Measurements from ENCODE around the gene POC1A.
A peak's percentile ranks its signal among the peaks of the same experiment; 100 is the strongest.

POC1A gene

DNA sequence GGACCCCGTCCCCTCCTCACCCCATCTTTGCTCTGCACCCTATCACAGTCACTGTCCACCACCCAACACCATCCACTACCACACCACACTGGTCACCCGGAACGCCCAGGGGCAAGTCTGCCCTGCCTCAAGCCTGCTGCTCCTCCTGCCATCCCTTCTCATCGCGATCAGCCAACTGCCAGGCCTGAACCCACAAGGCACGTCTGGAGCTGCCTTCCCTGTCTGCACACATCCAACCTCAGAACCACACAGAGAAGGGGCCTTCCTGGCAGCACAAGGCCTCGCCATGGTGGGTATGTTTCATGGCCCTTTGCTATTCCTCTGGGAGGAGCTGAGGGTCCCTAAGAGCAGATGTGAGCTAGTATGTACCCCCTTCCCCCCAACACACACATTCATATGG lies 94.4 kb downstream of the POC1A start:
- H3K4me3 ChIP-seq (ENCODE audit: low read length), result no peak overlapping the region
- TF ChIP-seq, protein P1, sequence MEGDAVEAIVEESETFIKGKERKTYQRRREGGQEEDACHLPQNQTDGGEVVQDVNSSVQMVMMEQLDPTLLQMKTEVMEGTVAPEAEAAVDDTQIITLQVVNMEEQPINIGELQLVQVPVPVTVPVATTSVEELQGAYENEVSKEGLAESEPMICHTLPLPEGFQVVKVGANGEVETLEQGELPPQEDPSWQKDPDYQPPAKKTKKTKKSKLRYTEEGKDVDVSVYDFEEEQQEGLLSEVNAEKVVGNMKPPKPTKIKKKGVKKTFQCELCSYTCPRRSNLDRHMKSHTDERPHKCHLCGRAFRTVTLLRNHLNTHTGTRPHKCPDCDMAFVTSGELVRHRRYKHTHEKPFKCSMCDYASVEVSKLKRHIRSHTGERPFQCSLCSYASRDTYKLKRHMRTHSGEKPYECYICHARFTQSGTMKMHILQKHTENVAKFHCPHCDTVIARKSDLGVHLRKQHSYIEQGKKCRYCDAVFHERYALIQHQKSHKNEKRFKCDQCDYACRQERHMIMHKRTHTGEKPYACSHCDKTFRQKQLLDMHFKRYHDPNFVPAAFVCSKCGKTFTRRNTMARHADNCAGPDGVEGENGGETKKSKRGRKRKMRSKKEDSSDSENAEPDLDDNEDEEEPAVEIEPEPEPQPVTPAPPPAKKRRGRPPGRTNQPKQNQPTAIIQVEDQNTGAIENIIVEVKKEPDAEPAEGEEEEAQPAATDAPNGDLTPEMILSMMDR (conservative IDR thresholded peaks at IDR 0.05; ENCODE audit: low read length), result no peak
- DNase-seq (ENCODE audit: low read depth), result no peak

DNA sequence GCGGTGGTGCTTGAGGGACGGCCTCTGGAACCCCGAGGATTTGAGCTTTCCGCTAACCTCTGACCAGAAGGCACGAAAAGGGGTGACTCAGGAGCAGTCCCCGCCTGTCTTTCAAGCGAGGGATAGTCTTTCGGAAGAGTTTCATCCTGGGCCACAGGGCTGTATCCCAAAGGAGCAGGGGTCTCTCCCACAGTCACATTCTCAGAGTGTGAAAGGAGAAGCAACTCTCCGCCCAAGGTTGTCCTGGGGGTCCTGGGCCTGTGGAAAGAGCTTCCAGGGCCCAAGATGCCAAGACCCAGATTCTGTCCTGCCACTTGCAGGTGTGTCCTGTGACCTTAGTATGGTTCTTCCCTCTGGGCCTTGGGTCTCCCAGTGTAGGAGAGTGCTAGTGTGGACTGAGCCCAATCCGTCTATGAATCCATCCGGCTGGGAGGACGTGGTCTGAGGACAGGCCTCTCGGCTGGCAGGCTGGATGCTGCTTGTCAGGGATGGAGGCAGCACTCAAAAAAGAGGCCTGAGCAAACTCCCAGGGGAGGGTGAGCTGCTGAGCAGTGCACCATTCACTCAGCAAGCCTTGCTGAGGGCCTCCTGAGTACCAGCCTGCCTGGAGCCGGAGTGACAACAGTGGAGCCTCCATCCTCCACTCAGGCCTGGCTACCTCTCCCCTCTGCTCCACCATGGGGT lies 96.3 kb downstream of the POC1A start:
- TF ChIP-seq, protein P1 (conservative IDR thresholded peaks at IDR 0.05; ENCODE audit: low read length), result no peak
- H3K4me3 ChIP-seq (ENCODE audit: low read length), result peak overlapping the region; percentile 69
- no peak for DNase-seq (ENCODE audit: low read depth)

DNA sequence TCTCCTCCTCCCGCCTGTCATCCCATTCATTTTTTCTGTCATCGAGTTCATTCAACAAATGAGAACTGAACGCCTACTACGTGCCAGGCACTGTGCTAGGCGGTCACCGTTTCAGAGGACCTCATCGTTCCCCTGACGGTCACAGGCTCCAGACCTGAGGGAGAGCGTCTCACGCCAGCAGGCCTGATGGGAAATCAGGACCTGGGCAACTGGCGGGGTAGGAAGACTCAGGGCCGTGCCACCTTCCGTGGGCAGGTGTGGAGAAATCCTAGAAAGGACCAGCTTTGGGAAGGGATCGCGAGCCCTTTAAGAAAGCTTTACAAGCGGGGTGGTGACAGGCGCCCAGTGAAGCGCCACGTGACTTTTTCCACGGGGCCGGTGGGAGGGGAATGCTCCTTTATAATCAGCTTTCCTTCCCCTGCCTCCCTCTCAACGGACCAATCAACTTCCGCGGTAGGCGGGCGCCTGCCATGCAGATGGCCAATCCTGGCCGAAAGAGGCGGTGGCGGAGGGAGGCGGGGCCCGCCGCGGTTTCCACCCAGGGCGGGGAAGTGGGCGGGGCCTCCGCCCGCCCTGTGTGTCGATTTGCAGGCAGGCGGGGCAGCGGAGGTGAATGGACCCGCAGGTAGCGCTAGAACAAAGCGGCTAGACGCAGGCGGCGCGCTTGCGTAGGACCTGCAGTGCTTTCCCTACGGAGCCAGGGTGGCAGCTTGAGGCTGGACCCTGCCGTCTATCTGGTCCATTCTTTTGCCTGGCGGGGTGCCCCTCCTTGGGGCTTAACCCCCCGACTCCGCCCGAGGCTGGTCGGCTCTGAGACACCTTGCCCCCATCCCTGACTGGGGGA lies 97.0 kb downstream of the POC1A start:
- peak overlapping the region; percentile 80 for H3K4me3 ChIP-seq (ENCODE audit: low read length)
- TF ChIP-seq, protein P1 (conservative IDR thresholded peaks at IDR 0.05; ENCODE audit: low read length), result no peak
- peak; percentile 98 for DNase-seq (ENCODE audit: low read depth)

DNA sequence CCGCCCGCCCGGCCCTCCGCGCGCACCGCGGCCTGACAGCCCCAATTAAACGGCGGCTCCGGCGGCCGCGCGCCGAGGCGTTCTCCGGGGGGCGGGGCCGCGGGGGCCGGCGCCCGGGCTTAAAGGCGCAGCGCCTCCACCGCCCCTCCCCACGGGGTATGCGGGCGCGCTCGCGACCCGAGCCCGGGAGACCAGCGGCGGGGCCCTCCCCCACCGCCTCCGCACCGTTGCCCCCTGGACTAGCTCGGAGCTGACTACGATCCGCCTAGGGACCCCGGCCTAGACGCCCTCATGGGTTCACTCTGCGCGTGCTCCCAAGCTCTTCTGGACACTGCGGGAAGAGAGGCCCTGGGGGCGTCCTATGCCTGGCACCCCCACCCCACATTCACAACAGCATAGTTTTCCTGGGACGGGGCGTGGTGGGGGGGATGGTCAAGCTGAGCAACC lies 97.7 kb downstream of the POC1A start, which contains the start of gene DUSP7:
Gene DUSP7, minus strand, starts transcription at position 51 of the 447 bp plus-strand sequence. CDS start 205 bp downstream, outside the sequence.
- TF ChIP-seq, protein P1 (conservative IDR thresholded peaks at IDR 0.05; ENCODE audit: low read length), result no peak
- peak; percentile 50 for DNase-seq (ENCODE audit: low read depth)
- peak within 1 kb of the TSS; percentile 95 for H3K4me3 ChIP-seq (ENCODE audit: low read length)

DNA sequence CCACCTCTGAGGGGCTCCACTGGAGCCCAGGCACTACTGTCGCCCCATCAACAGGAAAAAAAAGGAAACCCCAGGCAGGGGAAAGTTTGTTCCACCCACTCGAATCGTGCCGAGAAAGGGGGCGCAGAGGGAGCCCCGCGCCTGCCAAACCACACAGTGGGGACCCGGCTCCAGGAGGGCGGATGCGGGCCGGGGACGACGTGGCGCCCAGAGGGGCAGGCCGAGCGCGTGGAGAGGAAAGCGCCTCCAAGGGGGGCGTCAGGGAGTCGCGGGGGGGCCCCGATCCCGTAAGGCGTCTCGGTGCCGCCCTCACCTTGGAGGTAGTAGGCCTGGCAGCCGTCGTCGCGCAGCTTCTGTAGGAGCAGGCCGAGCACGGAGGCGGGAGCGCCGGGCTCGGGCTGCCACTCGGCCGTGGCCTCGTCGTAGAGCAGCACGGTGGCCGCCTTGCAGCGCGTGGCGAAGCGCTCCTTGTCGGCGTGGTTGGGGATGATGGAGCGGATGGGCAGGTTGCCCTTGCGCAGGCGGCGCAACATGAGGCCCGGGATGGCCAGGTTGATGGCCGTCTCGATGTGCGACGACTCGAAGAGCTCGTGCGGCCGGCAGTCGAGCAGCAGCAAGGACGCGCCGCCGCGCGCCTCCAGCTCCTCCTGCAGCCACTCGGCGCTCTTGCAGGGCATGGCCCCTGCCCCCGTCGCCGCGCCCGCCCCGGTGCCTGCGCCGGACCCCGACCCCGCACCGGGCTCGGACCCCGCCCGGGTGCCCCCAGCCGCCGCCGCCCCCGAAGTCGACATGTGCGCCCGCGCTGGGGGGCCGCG lies 98.5 kb downstream of the POC1A start:
- TF ChIP-seq, protein P1 (conservative IDR thresholded peaks at IDR 0.05; ENCODE audit: low read length), result peak; percentile 22; the same call in 1 of the 2 replicates
- peak; percentile 55 for DNase-seq (ENCODE audit: low read depth)
- H3K4me3 ChIP-seq (ENCODE audit: low read length), result peak overlapping the region; percentile 95

DNA sequence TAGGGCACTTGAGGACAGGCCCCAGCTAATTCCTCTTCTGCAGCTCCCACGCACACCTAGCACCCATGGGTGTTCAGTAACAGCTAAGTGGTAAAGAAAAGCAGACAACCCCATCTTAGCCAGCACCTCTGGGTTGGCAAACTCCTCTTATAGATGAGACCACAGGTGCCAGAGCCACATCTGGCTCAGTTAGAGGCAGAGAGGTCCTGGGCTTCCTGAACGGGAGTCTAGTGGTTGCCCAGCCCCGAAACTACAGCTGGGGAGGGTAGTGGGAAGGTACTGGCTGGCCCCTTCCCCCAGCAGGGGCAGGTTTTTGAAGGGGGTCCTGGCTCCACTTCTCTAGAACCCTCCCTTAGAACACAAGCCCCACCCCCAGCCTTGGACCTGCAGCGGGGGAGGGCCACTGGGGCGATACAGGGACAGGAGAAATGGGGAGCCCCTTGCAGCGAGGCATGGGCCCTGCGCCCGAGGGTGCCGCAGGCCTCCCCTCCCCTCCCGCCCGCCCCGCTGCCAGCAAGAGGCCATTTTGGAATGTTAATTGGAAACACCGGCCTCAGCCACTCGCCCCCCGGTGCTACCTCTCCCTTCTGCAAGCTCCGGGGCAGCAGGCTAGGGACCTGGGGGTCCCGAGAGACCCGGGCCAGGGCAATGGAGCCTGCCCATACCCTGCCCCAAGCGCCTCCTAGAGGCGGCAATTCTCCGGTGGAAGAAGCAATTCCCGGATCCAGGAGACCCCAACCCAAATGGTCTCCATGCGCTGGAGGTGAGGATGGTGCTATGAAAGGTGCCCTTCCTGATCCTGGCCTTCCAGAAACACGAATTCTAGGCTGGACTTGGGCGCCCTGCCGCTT lies 99.3 kb downstream of the POC1A start:
- DNase-seq (ENCODE audit: low read depth), result peak; percentile 42
- peak overlapping the region; percentile 95 for H3K4me3 ChIP-seq (ENCODE audit: low read length)
- TF ChIP-seq, protein P1 (conservative IDR thresholded peaks at IDR 0.05; ENCODE audit: low read length), result peak; percentile 25
